ENCODE data around the gene HPSE2.
"Not testable (repeated sequence)": the region's sequence is repeated elsewhere in the genome, so short reads cannot be mapped to it uniquely, and the experiment has no call there.

The HPSE2 gene

DNA sequence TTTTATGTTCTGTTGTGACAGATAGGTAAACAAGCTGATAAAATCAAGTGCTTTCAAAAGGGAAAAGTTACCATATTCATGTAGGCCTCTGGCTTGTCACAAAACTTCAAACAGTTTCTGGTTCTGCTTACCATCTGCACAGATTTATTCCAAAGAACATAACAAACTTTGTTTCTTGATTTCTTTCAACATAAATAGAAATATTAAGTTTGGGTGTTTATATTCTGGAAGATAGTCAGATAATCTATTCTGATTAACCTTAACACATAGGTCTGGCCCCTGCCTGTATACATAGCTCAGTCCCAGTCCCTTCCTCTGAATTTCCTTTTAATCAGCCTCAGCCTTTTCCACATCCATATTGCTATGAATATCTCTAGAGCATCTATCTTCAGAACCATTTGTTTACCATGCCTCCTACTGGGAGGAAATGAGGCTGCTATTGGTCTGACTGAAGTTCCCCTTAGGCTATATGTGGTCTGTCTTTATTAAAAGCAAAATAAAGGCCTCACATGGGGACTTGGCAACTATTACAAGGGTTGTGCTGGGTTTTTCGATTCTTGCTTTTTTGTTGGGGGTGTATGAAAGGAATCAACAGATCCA is 319.0 kb downstream of the HPSE2 start:
- no peak for DNase-seq

- DNase-seq = no peak
These were observed 319.7 kb downstream of the HPSE2 start for GRCh38 chr10:98915911-98916310.

GRCh38 chr10:98910546-98910945 is 325.1 kb downstream of the HPSE2 start:
- no peak for DNase-seq

- no peak for DNase-seq
These were observed 325.6 kb downstream of the HPSE2 start for GRCh38 chr10:98910048-98910447.

DNA sequence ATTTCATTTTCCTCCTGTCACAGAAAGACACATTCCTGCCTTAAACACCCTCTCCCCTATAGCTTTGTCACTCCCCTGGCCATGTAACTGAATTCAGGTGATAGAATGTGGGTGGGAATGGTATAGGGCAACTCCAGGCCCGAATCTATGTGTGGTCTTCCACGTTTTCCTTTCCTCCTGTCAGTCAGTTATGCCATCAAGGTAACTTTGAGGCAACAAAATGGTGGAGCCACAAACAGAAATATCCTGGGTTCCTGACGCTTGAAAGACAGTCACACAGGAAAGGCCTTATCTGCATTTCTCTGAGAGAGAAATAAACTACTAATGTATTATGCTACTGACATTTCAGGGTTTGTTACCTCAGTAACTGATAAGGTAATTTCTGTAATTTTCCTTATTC is 326.8 kb downstream of the HPSE2 start:
- no peak for DNase-seq

DNA sequence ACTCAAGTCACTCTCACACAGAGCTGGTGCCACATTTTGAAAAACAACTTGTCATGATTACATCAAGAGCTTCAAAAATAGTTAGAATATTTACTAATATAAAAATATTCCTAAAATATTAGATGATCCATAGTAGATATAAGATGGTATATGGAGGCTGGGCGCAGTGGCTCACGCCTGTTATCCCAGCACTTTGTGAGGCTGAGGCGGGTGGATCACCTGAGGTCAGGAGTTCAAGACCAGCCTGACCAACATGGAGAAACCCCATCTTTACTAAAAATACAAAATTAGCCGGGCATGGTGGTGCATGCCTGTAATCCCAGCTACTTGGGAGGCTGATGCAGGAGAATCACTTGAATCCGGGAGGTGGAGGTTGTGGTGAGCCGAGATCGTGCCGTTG is 327.4 kb downstream of the HPSE2 start:
- not testable (repeated sequence) for DNase-seq

- no peak for DNase-seq
These were observed 334.1 kb downstream of the HPSE2 start for GRCh38 chr10:98901441-98902110.

- no peak for DNase-seq
These were observed 336.6 kb downstream of the HPSE2 start for GRCh38 chr10:98899018-98899417.

GRCh38 chr10:98892523-98892922 is 343.1 kb downstream of the HPSE2 start:
- DNase-seq = no peak

DNA sequence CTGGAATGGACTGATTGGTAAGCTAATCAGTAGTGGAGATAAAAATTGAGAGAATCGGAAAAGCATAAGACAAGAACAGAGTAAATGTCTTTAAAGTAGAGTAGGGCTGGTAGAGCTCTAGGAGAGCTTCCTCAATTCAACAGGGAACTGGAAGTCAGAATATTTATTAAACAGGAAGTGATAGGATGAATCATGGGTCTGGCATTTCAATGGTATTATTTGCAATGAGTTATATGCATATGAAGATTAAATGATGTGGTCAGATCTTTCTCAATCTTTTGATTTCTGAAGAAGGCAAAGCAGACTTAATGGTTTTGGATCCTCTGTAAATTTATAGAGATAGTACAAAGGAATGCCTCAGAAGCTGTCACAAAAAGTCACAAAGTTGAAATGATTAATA is 349.0 kb downstream of the HPSE2 start:
- DNase-seq = no peak

GRCh38 chr10:98885378-98885777 is 350.3 kb downstream of the HPSE2 start:
- DNase-seq = no peak

GRCh38 chr10:98881789-98882188 is 353.9 kb downstream of the HPSE2 start:
- no peak for DNase-seq

DNA sequence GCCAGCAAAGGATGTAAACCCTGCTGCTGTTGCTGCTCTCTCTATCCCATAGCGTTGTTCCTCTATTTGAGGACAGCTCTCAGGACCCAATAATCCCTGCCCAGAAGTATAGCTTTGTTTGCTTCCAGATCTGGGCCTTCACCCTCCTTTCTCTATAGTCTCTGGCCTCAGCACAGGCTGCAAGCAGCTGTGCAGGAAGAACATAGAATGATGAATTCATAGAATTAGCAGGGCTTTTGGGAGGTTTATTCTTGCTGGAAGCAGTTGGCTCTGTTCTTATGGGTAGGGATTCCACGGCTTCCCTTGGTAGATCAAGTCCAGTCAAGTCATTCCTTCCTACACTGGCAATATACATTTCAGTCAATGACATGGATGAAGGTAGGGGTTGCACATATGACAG is 354.7 kb downstream of the HPSE2 start:
- DNase-seq = no peak

GRCh38 chr10:98878921-98879320 is 356.7 kb downstream of the HPSE2 start:
- DNase-seq = no peak

- DNase-seq = no peak
These were observed 357.2 kb downstream of the HPSE2 start for GRCh38 chr10:98878418-98878817.

- no peak for DNase-seq
These were observed 373.7 kb downstream of the HPSE2 start for GRCh38 chr10:98861962-98862361.

DNA sequence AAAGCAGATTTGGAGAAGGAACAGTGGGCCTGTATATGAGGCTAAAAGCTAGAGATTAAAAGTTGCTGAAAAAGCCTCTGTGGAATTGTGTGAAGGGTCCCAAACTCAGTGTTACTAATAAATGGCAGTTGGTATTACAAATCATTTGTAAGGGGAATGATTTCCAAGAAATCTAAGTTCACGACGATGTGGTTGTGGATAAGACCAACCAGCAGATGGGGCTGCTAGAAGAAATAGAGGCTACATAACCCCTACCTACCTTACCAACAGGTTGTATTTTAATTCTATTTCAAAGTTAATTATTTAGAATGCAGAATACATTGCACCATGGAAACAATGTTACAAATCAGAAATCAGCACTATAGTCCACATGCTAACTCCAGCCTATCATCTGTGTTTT is 377.1 kb downstream of the HPSE2 start:
- DNase-seq = no peak

- no peak for DNase-seq
These were observed 380.1 kb downstream of the HPSE2 start for GRCh38 chr10:98855403-98856189.

GRCh38 chr10:98852686-98853085 is 383.0 kb downstream of the HPSE2 start:
- no peak for DNase-seq

DNA sequence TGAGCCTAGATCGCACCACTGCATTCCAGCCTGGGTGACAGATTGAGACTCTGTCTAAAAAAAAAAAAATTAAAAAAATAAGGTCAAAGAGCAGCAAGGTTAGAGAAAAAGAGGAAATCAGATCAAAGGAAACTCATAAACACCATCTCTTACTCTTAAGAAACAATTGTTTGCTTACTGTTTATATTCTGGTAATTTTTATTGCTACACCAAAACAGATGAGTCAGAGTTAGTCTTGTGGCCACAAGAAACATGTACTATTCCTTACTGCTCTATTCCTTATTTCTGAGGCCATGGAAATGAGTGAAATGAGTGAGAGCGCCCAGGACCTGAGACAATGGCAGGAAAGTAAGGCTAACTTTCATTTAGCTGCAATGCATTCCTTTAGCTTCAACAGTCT is 387.3 kb downstream of the HPSE2 start:
- no peak for DNase-seq

GRCh38 chr10:98846787-98847186 is 388.9 kb downstream of the HPSE2 start:
- no peak for DNase-seq

DNA sequence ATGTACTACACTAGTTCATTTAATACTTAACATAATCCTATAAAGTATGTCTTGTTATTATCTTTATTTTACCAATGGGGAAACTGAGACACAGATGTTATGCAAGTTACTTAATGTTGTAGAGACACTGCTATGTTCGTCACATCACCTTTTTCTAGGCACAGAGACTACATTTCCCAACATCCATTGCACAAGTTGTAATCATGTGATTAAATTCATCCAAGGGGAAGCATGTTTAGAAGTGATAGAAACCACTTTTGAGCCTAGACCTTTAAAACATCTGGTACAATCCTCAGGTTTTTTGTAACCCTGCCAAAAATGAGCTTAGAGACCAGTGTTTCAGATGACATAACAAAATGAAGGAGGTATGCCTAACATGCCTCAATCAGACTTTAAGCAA is 402.1 kb downstream of the HPSE2 start:
- no peak for DNase-seq

GRCh38 chr10:98832738-98833137 is 402.9 kb downstream of the HPSE2 start:
- DNase-seq = no peak

GRCh38 chr10:98832196-98832595 is 403.5 kb downstream of the HPSE2 start:
- DNase-seq = no peak

Measured in activated naive CD4-positive, alpha-beta T cell treated with anti-CD3 and anti-CD28 coated beads, Interleukin-2, amount 50 U/mL, for 16 hours (primary cell).